Smooth muscle cell (in vitro differentiated cells): Measurements from ENCODE around the gene GAPVD1. TPM values are rescaled to one million over a fixed set of nuclear protein-coding genes. Genes with fewer than 3 reads are reported as not detected.

Experiments
- DNase-seq: peaks from one replicate; lab custom pipeline; 2025; ENCODE audit not compliant: unreplicated experiment; lab: John Stamatoyannopoulos, UW
- H2AFZ ChIP-seq: fragments of 200-600 bp; sonication (generic); 2 replicates; pipeline ENCODE4 v1.6.0; 2016; ENCODE audit warnings: antibody characterized with exemption, low read depth, mild to moderate bottlenecking
- H3F3A ChIP-seq: fragments of 200-600 bp; sonication (generic); 2 replicates; pipeline ENCODE4 v1.6.0; 2017; ENCODE audit warnings: antibody characterized with exemption, low read depth
- H3K27ac ChIP-seq: fragments of 200-600 bp; sonication (generic); 2 replicates; pipeline ENCODE4 v1.5.1; 2016; ENCODE audit warnings: low read depth, mild to moderate bottlenecking
- H3K27me3 ChIP-seq: fragments of 200-600 bp; sonication (generic); 2 replicates; pipeline ENCODE4 v1.6.1; 2016; ENCODE audit warnings: low read depth, mild to moderate bottlenecking
- H3K36me3 ChIP-seq: fragments of 200-600 bp; sonication (generic); 2 replicates; pipeline ENCODE4 v1.5.1; 2016; ENCODE audit warnings: low read depth
- H3K4me1 ChIP-seq: fragments of 200-600 bp; sonication (generic); 2 replicates; pipeline ENCODE4 v1.5.1; 2016; ENCODE audit warnings: low read depth
- H3K4me2 ChIP-seq: fragments of 200-600 bp; sonication (generic); 2 replicates; pipeline ENCODE4 v1.6.0; 2016; ENCODE audit warnings: mild to moderate bottlenecking
- H3K4me3 ChIP-seq: fragments of 200-600 bp; sonication (generic); 2 replicates; pipeline ENCODE4 v1.5.1; 2016; ENCODE audit warnings: mild to moderate bottlenecking
- H3K79me2 ChIP-seq: fragments of 200-600 bp; sonication (generic); 2 replicates; pipeline ENCODE4 v1.6.0; 2016; ENCODE audit warnings: low read depth, mild to moderate bottlenecking
- H3K9ac ChIP-seq: fragments of 200-600 bp; sonication (generic); 2 replicates; pipeline ENCODE4 v1.6.0; 2016; ENCODE audit warnings: low read depth
- H3K9me3 ChIP-seq: fragments of 200-600 bp; sonication (generic); replicated peaks from 2 replicates; pipeline ENCODE4 v1.5.1; 2016; ENCODE audit warnings: low read depth
- H4K20me1 ChIP-seq: fragments of 200-600 bp; sonication (generic); 2 replicates; pipeline ENCODE4 v1.6.0; 2016; ENCODE audit warnings: low read depth
- CTCF ChIP-seq: fragments of 200-600 bp; sonication (generic); IDR thresholded peaks from 2 replicates; pipeline ENCODE4 v1.5.1; 2017; ENCODE audit warnings: borderline replicate concordance, mild to moderate bottlenecking, antibody characterized with exemption; ENCODE audit not compliant: insufficient read depth, poor library complexity, severe bottlenecking
- WGBS: methylation state at CpG from one replicate; pipeline ENCODE4 v1.1.7; 2016; ENCODE audit warnings: low lambda C conversion rate; 5-methylcytosine and 5-hydroxymethylcytosine counted together
- polyA plus RNA-seq: library from polyadenylated mRNA; unstranded; fragments of >200 nt; fragmentation: Nextera tagmentation; extraction: Ambion mirVana; gene quantifications from 2 replicates; pipeline ENCODE4 v1.2.1, GENCODE V29; 2016
- total RNA-seq: library from RNA; depleted of rRNA; stranded (reverse); fragments of >200 nt; gene quantifications from 2 replicates; pipeline ENCODE4 v1.2.3, GENCODE V29; 2014

The GAPVD1 gene
- total and polyA plus RNA-seq, 2 experiments from 2014 or later: 22.3 to 56.4 TPM

GRCh38 chr9:125372441-125373226 is 111.0 kb downstream of the GAPVD1 start:
- Histone ChIP-seq H3K9me3 (no peaks in the 10 kb centered on the region), H3K9ac (no peak overlapping the region), H3K27me3 (no peaks in the 10 kb centered on the region), H3K36me3 (no peaks in the 10 kb centered on the region), H3K27ac (no peak overlapping the region), H3K4me1 (no peaks in the 10 kb centered on the region), H3K4me2 (no peak overlapping the region), H3K4me3 (no peak overlapping the region), H3K79me2 (no peaks in the 10 kb centered on the region), H4K20me1 (no peaks in the 10 kb centered on the region), H3F3A (no peaks in the 10 kb centered on the region), H2AFZ (no peak overlapping the region)
- WGBS: 85% methylated on average over 9 of the region's 9 CpGs
- no peak for DNase-seq
- TF ChIP-seq CTCF: no peak

DNA sequence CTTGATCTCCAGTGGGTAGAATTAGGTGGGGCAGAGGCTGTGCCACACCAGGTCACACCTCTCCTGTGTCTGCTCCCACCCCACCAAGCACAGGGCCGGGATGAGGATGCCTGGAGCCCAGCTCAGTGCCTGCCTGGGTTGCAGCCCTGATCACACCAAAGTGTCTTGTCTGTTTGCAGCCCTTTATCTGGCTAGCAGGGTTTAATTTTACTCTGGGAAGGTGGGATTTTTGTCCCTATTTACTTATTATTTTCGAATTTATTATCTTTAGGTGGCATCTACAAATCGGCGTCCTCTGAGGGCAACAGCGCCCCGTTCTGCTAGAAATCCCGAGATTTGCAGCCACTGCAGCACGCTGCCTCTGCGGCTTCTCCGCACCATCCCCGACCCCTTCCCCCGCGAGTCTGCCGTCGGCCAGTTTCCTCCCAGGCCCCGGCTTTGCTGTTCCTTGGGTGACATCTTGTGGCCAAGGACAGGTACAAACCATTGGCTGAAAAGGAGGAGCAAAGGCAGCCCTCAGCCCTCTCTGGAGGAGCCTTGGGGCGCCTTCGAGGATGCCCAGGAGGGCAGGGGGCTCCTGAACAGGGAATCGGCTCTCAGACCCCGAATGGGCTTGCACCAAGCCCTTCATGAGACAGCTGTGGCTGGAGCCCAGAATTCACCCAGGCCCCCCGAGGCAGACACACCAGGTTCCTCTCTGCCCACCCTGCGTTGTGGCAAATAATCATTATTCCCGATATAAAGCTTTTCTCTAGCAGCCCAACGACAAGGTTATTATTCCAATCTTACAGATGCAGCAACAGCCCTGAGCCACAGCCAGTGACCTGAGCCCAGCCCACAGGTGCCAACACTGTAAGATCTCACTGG is 113.0 kb downstream of the GAPVD1 start:
- Histone ChIP-seq H3K27me3 (no peaks in the 10 kb centered on the region), H3K36me3 (no peaks in the 10 kb centered on the region), H3K9ac (no peak overlapping the region), H3K79me2 (no peaks in the 10 kb centered on the region), H3K4me2 (peak overlapping the region; percentile 84), H3K27ac (no peak overlapping the region), H3K4me3 (peak overlapping the region; percentile 43), H2AFZ (no peak overlapping the region), H3K9me3 (no peaks in the 10 kb centered on the region), H4K20me1 (no peaks in the 10 kb centered on the region), H3F3A (no peaks in the 10 kb centered on the region), H3K4me1 (no peaks in the 10 kb centered on the region)
- DNase-seq: peak; percentile 18
- peak; percentile 67 for TF ChIP-seq CTCF
- WGBS: 20% methylated on average over 23 of the region's 24 CpGs

GRCh38 chr9:125375820-125376219 is 114.2 kb downstream of the GAPVD1 start:
- DNase-seq: no peak
- 90% methylated on average over 9 of the region's 9 CpGs for WGBS
- H3K4me2 ChIP-seq: no peak overlapping the region
- TF ChIP-seq CTCF: no peak
- H3K9me3 ChIP-seq: no peaks in the 10 kb centered on the region
- H3K9ac ChIP-seq: no peak overlapping the region
- H2AFZ ChIP-seq: no peak overlapping the region
- H3K27ac ChIP-seq: no peak overlapping the region
- no peaks in the 10 kb centered on the region for H3K79me2 ChIP-seq
- no peaks in the 10 kb centered on the region for H3F3A ChIP-seq
- H3K36me3 ChIP-seq: no peaks in the 10 kb centered on the region
- no peak overlapping the region for H3K4me3 ChIP-seq
- no peaks in the 10 kb centered on the region for H4K20me1 ChIP-seq
- H3K27me3 ChIP-seq: no peaks in the 10 kb centered on the region
- no peaks in the 10 kb centered on the region for H3K4me1 ChIP-seq
